GM12892 (cell line): ENCODE measurements around the gene NOP56.

Source experiments
- POLR2AphosphoS5 ChIP-seq: IDR thresholded peaks from 2 replicates; pipeline ENCODE4 v1.6.1; 2011; ENCODE audit warnings: low read depth, low read length, control low read depth
- TAF1 ChIP-seq: IDR thresholded peaks from 2 replicates; pipeline ENCODE4 v1.6.1; 2011; ENCODE audit warnings: low read depth, mild to moderate bottlenecking, control low read depth, low read length, borderline replicate concordance

- no peak for TF ChIP-seq POLR2AphosphoS5
- no peak for TF ChIP-seq TAF1
These were observed 19.1 kb upstream of the NOP56 start for GRCh38 chr20:2633381-2633780.
